ENCODE measurements around the gene MLLT3.

MLLT3 gene

GRCh38 chr9:20331095-20331685, 291.1 kb downstream of the MLLT3 start:
- CTCF ChIA-PET = no interaction called here
- TF ChIP-seq CTCF (IDR thresholded peaks at IDR 0.05; ENCODE audit: control extremely low read depth, extremely low read depth, low read depth, missing control alignments) = no peak
- POLR2A ChIA-PET = no interaction called here
- no peak for DNase-seq (ENCODE audit: extremely low spot score)

GRCh38 chr9:20330688-20331087, 291.6 kb downstream of the MLLT3 start:
- ChIA-PET POLR2A (no interaction called here), CTCF (no interaction called here)
- TF ChIP-seq CTCF (IDR thresholded peaks at IDR 0.05; ENCODE audit: control extremely low read depth, extremely low read depth, low read depth, missing control alignments) = no peak
- DNase-seq (ENCODE audit: extremely low spot score) = no peak

DNA sequence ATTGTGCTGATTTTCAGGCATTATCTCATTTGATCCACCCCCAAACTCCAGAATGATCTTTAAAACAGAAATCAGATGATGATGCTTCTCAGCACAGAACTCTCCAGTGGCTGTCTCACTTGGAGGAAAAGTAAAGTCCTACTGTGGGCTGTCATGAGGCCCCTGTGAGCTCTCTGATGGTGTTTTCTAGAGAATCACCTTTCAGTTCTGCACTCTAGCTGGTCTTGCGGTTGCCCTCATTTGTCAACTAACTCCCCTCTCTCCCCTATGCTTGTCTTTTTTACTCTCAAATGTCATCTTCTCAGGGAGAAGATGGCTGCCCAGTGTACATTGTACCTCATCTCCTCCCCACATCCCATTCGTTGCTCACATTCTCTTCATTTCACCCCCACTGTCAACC, 295.8 kb downstream of the MLLT3 start:
- no peak for DNase-seq (ENCODE audit: extremely low spot score)
- TF ChIP-seq CTCF (IDR thresholded peaks at IDR 0.05; ENCODE audit: control extremely low read depth, extremely low read depth, low read depth, missing control alignments) = no peak
- CTCF ChIA-PET = interaction anchor here (1.0 kb wide), 1 partner anchor 19 kb away, joined by 3 read pairs; no protein-coding TSS in a partner anchor
- POLR2A ChIA-PET = no interaction called here

GRCh38 chr9:20325008-20325407, 297.3 kb downstream of the MLLT3 start:
- no peak for TF ChIP-seq CTCF (IDR thresholded peaks at IDR 0.05; ENCODE audit: control extremely low read depth, extremely low read depth, low read depth, missing control alignments)
- ChIA-PET POLR2A (no interaction called here), CTCF (no interaction called here)
- DNase-seq (ENCODE audit: extremely low spot score) = no peak

GRCh38 chr9:20322212-20322611, 300.1 kb downstream of the MLLT3 start:
- no peak for DNase-seq (ENCODE audit: extremely low spot score)
- no peak for TF ChIP-seq CTCF (IDR thresholded peaks at IDR 0.05; ENCODE audit: control extremely low read depth, extremely low read depth, low read depth, missing control alignments)
- ChIA-PET CTCF (no interaction called here), POLR2A (no interaction called here)

GRCh38 chr9:20321423-20322082, 300.7 kb downstream of the MLLT3 start:
- no peak for DNase-seq (ENCODE audit: extremely low spot score)
- CTCF ChIA-PET = no interaction called here

More at GRCh38 chr9:20321423-20322082, 300.7 kb downstream of the MLLT3 start:
- POLR2A ChIA-PET = no interaction called here
- TF ChIP-seq CTCF (IDR thresholded peaks at IDR 0.05; ENCODE audit: control extremely low read depth, extremely low read depth, low read depth, missing control alignments) = no peak
